Neural progenitor cell (in vitro differentiated cells): ENCODE data around the gene CRB2. TPM values are rescaled to one million over a fixed set of nuclear protein-coding genes. Genes with fewer than 3 reads are reported as not detected.
A peak's percentile ranks its signal among the peaks of the same experiment; 100 is the strongest.

Experiments used
- DNase-seq: peaks from one replicate; pipeline ENCODE4 v3.0.0-alpha.2; 2016; ENCODE audit warnings: low spot score
- H2AFZ ChIP-seq: fragments of 200-600 bp; sonication (generic); replicated peaks from 2 replicates; pipeline ENCODE4 v1.6.1; 2016; ENCODE audit warnings: antibody characterized with exemption
- H3F3A ChIP-seq: fragments of 200-600 bp; sonication (generic); 2 replicates; pipeline ENCODE4 v1.6.1; 2016; ENCODE audit warnings: antibody characterized with exemption, low read depth
- H3K27ac ChIP-seq: fragments of 200-600 bp; sonication (generic); 2 replicates; pipeline ENCODE4 v1.5.1; 2016; ENCODE audit warnings: mild to moderate bottlenecking
- H3K27me3 ChIP-seq: fragments of 200-600 bp; sonication (generic); 2 replicates; pipeline ENCODE4 v1.6.1; 2016; ENCODE audit warnings: mild to moderate bottlenecking, moderate library complexity
- H3K36me3 ChIP-seq: fragments of 200-600 bp; sonication (generic); 2 replicates; pipeline ENCODE4 v1.5.1; 2016
- H3K4me1 ChIP-seq: fragments of 200-600 bp; sonication (generic); 2 replicates; pipeline ENCODE4 v1.6.1; 2016; ENCODE audit warnings: mixed run types
- H3K4me2 ChIP-seq: fragments of 200-600 bp; sonication (generic); 2 replicates; pipeline ENCODE4 v1.6.1; 2016
- H3K4me3 ChIP-seq: fragments of 200-600 bp; sonication (generic); 2 replicates; pipeline ENCODE4 v1.5.1; 2016
- H3K79me2 ChIP-seq: fragments of 200-600 bp; sonication (generic); 2 replicates; pipeline ENCODE4 v1.6.1; 2016; ENCODE audit warnings: low read depth
- H3K9ac ChIP-seq: fragments of 200-600 bp; sonication (generic); 2 replicates; pipeline ENCODE4 v1.6.1; 2016
- H3K9me3 ChIP-seq: fragments of 200-600 bp; sonication (generic); 2 replicates; pipeline ENCODE4 v1.5.1; 2016; ENCODE audit warnings: low read depth
- H4K20me1 ChIP-seq: fragments of 200-600 bp; sonication (generic); 2 replicates; pipeline ENCODE4 v1.6.1; 2016; ENCODE audit warnings: low read depth
- H3K27ac Mint-ChIP-seq: 3 replicates; pipeline ENCODE4 v1.8.0; 2021; ENCODE audit warnings: mixed read lengths
- H3K27me3 Mint-ChIP-seq: 2 replicates; pipeline ENCODE4 v1.8.0; 2022; ENCODE audit warnings: low read depth, mild to moderate bottlenecking, inconsistent platforms, moderate library complexity, mixed read lengths; ENCODE audit not compliant: insufficient read depth
- H3K36me3 Mint-ChIP-seq: 3 replicates; pipeline ENCODE4 v1.8.0; 2021; ENCODE audit warnings: mixed read lengths
- H3K4me1 Mint-ChIP-seq: 3 replicates; pipeline ENCODE4 v1.8.0; 2021; ENCODE audit warnings: mixed read lengths
- H3K4me3 Mint-ChIP-seq: 3 replicates; pipeline ENCODE4 v1.8.0; 2021; ENCODE audit warnings: mild to moderate bottlenecking, moderate library complexity, mixed read lengths
- H3K9me3 Mint-ChIP-seq: 3 replicates; pipeline ENCODE4 v1.8.0; 2020; ENCODE audit warnings: mixed read lengths
- EZH2 ChIP-seq: fragments of 200-600 bp; sonication (generic); IDR thresholded peaks from 2 replicates; pipeline ENCODE4 v1.6.1; 2017; ENCODE audit warnings: antibody characterized with exemption, mild to moderate bottlenecking, moderate library complexity
- EZH2phosphoT487 ChIP-seq: fragments of 200-600 bp; sonication (generic); IDR thresholded peaks from 2 replicates; pipeline ENCODE4 v1.6.1; 2017; ENCODE audit warnings: antibody characterized with exemption
- total RNA-seq: library from RNA; depleted of rRNA; stranded (reverse); fragments of >200 nt; gene quantifications from 2 replicates; pipeline ENCODE4 v1.2.3, GENCODE V29; 2015; ENCODE audit warnings: low replicate concordance
- TF ChIP-seq, protein P1 (sequence below): fragments of 200-600 bp; sonication (generic); IDR thresholded peaks from 2 replicates; pipeline ENCODE4 v1.5.1; 2017; ENCODE audit warnings: antibody characterized with exemption, mild to moderate bottlenecking

Gene CRB2
- total RNA-seq, 1 donor from 2014 or later = 18.5 TPM

DNA sequence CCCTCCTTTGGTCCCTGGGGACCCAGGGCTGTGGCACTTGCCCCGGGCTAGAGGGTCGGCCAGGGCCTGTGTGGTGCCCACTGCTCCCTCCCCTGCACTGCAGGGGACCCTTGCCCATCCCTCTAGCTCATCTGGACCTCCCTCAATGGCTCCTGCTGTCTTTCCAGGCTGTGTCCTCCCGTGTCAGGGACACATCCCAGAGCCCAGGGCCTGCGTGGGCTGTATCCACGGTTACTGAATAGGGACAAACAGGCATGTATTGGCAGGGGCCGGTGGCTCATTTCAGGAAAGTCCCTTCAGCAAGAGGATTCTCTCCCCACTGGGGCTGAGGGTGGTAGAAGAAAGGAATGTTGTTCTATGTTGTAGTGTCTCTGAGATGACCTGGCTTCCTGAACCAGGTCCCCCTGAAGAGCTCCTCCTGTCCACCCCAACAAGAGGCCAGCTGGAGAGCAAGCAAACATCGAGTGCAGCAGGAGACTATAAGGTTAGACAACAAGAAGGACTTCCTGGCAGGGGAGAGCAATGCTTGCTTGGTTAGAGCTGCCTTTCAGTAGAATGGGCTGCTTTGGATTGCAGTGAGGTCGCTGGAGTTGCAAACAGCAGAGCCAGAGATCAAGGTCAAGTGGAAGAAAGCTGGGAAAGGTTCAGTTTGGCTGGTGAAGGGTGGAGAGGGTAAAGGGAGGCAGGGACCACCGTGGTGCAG, 1.0 kb upstream of the CRB2 start:
- Histone ChIP-seq H3K27me3 (no peaks in the 10 kb centered on the region), H3K4me1 (peaks cover 24% of the 10 kb centered on the region), H3K36me3 (no peaks in the 10 kb centered on the region), H3K27ac (no peak overlapping the region), H3K9ac (no peak overlapping the region), H4K20me1 (peaks cover 9% of the 10 kb centered on the region), H3K9me3 (no peaks in the 10 kb centered on the region), H3K4me2 (no peak overlapping the region), H3K4me3 (no peak overlapping the region), H3F3A (peaks cover 57% of the 10 kb centered on the region), H3K79me2 (peaks cover 37% of the 10 kb centered on the region), H2AFZ (no peak overlapping the region)
- Mint-ChIP-seq H3K27ac (peak overlapping the region; percentile 90), H3K9me3 (no peaks in the 10 kb centered on the region), H3K4me1 (peaks cover 46% of the 10 kb centered on the region), H3K4me3 (peak overlapping the region; percentile 84), H3K27me3 (peaks cover 28% of the 10 kb centered on the region), H3K36me3 (no peaks in the 10 kb centered on the region)
- TF ChIP-seq, protein P1, sequence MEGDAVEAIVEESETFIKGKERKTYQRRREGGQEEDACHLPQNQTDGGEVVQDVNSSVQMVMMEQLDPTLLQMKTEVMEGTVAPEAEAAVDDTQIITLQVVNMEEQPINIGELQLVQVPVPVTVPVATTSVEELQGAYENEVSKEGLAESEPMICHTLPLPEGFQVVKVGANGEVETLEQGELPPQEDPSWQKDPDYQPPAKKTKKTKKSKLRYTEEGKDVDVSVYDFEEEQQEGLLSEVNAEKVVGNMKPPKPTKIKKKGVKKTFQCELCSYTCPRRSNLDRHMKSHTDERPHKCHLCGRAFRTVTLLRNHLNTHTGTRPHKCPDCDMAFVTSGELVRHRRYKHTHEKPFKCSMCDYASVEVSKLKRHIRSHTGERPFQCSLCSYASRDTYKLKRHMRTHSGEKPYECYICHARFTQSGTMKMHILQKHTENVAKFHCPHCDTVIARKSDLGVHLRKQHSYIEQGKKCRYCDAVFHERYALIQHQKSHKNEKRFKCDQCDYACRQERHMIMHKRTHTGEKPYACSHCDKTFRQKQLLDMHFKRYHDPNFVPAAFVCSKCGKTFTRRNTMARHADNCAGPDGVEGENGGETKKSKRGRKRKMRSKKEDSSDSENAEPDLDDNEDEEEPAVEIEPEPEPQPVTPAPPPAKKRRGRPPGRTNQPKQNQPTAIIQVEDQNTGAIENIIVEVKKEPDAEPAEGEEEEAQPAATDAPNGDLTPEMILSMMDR = no peak
- TF ChIP-seq EZH2phosphoT487 (no peak), EZH2 (no peak)
- peak; percentile 45 for DNase-seq

GRCh38 chr9:123356851-123357742, 1.1 kb downstream of the CRB2 start:
- peak overlapping the region; percentile 99 for H3K4me2 ChIP-seq
- Mint-ChIP-seq H3K36me3 (no peaks in the 10 kb centered on the region), H3K27me3 (peaks cover 35% of the 10 kb centered on the region), H3K9me3 (no peaks in the 10 kb centered on the region), H3K27ac (peak overlapping the region; percentile 99), H3K4me3 (peak overlapping the region; percentile 94), H3K4me1 (peaks cover 64% of the 10 kb centered on the region)
- no peak overlapping the region for H2AFZ ChIP-seq
- no peaks in the 10 kb centered on the region for H3K36me3 ChIP-seq
- peaks cover 59% of the 10 kb centered on the region for H3K79me2 ChIP-seq
- peak overlapping the region; percentile 24 for H3K27ac ChIP-seq
- peaks cover 43% of the 10 kb centered on the region for H3K4me1 ChIP-seq
- peak overlapping the region; percentile 84 for H3K4me3 ChIP-seq
- no peaks in the 10 kb centered on the region for H3K9me3 ChIP-seq
- H4K20me1 ChIP-seq = peaks cover 21% of the 10 kb centered on the region
- peaks cover 62% of the 10 kb centered on the region for H3F3A ChIP-seq
- no peak overlapping the region for H3K9ac ChIP-seq
- DNase-seq = peak; percentile 89
- no peak for TF ChIP-seq EZH2
- TF ChIP-seq EZH2phosphoT487 = no peak
- TF ChIP-seq, protein P1 = no peak
- no peaks in the 10 kb centered on the region for H3K27me3 ChIP-seq

- H3K79me2 ChIP-seq = peaks cover 65% of the 10 kb centered on the region
- H3F3A ChIP-seq = peaks cover 62% of the 10 kb centered on the region
- no peak overlapping the region for H2AFZ ChIP-seq
- H3K27me3 ChIP-seq = no peaks in the 10 kb centered on the region
- H3K27ac Mint-ChIP-seq = peak overlapping the region; percentile 99
- H4K20me1 ChIP-seq = peaks cover 27% of the 10 kb centered on the region
- no peak for DNase-seq
- no peak overlapping the region for H3K9ac ChIP-seq
- H3K9me3 Mint-ChIP-seq = no peaks in the 10 kb centered on the region
- peaks cover 70% of the 10 kb centered on the region for H3K4me1 Mint-ChIP-seq
- H3K36me3 Mint-ChIP-seq = no peaks in the 10 kb centered on the region
- H3K27ac ChIP-seq = peak overlapping the region; percentile 7
- H3K4me3 ChIP-seq = peak overlapping the region; percentile 84
- peaks cover 48% of the 10 kb centered on the region for H3K4me1 ChIP-seq
- peak overlapping the region; percentile 99 for H3K4me2 ChIP-seq
- H3K9me3 ChIP-seq = no peaks in the 10 kb centered on the region
- peak overlapping the region; percentile 94 for H3K4me3 Mint-ChIP-seq
- TF ChIP-seq EZH2phosphoT487 = no peak
- TF ChIP-seq, protein P1 = no peak
- H3K36me3 ChIP-seq = no peaks in the 10 kb centered on the region
- peaks cover 30% of the 10 kb centered on the region for H3K27me3 Mint-ChIP-seq
Measured at GRCh38 chr9:123357743-123358059, 1.7 kb downstream of the CRB2 start.
